GM21737 (cell line): Measurements from ENCODE around the gene APIP.
"Not testable (repeated sequence)": the region's sequence is repeated elsewhere in the genome, so short reads cannot be mapped to it uniquely, and the experiment has no call there.

Source experiments
- ATAC-seq: cut with Tn5 transposase; IDR thresholded peaks from one replicate; pipeline ENCODE4 v1.9.1; 2021; ENCODE audit warnings: mild to moderate bottlenecking, moderate library complexity; ENCODE audit not compliant: unreplicated experiment

Gene APIP

DNA sequence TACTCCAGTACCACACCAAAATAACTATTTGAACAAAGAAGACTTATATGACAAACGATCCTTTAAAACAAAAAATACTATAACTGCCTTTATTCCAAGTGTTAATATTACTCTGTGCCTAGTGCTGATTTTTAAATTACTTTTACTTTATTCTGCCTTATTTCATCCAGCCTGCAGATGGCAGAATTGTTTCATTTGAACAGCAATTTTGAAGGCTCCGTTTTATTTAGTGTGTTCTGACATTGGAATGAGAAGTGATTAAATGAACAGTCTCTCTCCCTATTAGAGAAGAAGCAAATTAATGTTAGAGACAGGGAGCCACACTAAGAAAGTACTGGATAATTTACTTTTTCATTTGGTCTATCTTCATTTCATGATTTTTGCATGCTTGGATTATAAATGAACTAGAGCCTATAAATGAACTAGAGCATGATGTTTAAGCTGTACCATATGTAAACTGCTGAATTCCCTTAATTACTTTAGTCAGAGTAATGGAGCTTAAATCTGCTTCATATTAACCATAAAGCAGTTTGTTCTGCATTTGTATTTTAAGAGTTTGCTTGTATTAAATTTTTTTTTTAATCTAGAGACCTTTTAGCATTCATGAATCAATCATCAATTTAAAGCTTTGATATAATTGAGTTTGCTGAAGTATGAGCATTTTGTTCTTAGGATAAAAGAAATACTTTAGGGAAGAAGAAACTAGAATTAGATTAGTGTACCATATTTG lies 10.1 kb upstream of the APIP start:
- ATAC-seq, result no peak

DNA sequence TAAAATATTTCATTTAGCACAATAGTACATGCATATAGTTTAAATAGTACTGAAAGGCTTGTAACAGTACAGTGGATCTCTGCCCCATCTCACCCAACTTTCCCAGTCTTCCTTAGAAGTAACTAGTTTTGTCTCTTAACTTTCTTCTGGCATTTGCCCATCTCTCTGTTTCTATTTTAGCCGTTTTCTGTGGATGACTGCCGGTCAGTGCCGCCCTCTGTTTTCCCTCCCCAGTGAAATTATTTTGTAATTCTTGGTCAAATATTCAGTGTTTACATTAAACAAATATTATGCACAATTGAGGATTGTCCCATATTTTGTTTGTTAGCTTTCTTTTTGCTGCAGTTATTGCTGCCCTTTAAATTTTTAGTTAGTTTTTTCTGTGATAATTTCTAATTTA lies 8.5 kb upstream of the APIP start:
- no peak for ATAC-seq

DNA sequence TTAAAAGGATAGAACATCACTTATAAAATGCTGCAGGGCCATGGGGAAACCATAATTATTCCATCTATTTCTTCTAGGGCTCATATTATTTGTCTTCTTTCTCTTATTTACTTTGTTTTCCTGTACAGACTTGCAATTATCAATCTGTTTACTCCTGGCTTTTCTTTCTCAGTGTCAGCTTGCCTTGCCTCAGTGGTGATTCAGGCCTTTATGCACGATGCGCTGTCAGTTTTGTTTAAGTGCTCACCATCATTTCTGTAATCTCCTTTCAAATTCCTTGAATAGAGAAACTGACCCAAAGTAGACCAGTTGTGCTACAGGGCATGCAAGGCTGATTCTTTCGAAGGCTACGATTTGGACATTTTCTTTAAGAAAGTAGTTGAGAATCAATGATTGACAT lies 5.0 kb upstream of the APIP start:
- no peak for ATAC-seq

DNA sequence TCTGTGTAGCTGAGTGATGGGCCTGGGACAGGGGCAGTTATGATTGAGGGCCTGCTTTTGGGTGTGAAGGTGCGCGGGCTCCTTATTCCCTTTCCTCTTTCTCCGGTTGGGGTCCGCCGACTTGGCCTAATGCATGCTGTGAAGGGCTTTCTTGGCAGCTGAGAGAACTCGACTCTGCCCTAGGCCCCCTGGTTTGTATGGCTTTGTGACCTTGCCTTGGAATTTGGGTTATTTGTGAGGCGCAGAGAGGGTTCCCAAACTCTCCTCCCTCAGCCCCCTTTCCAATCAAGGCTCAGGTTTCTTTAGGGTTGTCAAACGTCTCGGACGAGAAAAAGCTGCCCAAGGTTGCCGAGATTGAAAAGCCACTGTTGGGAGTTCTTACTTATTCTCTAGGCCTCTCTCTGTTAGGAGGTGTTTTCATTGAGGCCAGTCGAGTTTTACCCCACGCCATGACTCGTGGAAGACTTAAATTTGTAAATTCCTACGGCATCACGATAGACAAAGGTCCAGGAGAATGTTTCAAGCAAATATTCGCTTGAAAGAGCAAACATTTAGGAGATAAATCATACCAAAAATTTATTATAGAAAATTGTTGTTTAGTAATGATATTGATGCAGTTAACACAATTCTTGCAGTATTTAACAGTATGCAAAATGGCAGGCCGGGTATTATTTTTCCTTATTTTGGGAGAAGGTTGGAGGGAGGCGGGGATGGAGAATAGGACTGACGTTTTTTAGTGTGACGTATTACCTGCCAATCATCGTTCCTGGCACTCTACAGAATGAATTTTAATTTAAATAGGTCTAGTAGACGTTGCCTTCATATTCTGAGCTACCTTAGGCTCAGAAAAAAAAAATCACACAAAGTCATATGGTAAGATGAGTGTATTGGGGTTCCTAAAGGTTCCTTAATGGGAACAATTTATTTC lies 928 bp upstream of the APIP start:
- peak; percentile 18 for ATAC-seq

GRCh38 chr11:34915136-34916014 lies 804 bp downstream of the APIP start:
- ATAC-seq, result no peak

DNA sequence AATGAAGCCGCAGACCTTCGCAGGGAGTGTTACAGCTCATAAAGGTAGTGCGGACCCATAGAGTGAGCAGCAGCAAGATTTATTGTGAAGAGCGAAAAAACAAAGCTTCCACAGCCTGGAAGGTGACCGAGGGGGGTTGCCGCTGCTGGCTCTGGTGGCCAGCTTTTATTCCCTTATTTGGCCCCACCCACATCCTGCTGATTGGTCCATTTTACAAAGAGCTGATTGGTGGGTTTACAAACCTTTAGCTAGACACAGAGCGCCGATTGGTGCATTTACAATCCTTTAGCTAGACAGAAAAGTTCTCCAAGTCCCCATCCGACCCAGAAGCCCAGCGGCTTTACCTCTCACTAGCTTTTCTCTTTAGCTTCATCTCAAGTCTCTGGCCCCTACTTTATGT lies 2.6 kb downstream of the APIP start:
- not testable (repeated sequence) for ATAC-seq

DNA sequence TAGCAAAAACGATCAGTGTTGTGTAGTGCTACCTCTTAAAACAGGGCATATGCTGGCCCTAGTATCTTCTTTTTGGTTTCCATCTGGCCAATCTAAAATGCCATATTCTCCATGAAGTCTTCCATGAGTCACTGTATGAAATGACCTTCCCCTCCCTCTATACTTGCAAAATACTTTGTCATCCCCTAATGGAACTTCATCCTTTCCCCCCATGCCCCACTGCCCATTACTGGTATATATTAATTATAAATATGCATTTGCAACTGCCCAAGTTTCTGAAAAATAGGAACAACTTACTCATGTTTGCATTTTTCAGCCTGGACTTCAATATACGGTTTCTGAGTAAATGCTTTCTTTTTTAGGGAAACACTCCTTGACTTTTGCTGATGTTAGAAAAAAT lies 4.5 kb downstream of the APIP start:
- ATAC-seq, result no peak

DNA sequence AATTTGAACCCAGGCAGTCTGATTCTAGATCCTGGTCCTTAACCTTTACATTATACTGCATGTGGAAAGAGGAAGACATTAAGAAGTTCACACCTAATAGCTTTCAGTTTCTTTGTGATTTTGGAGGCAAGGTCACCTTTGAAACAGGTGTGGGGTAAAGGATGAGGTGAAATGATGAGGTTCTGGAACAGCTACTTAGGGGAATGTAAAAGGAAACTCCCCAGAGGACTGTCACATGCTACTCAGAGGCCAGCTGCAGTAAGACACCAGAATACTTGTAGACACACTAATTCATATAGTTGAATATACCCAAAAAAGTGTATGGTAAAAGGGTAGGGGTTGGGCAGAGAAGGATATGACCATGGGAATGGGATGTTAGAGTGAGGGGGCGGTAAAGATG lies 5.4 kb downstream of the APIP start:
- ATAC-seq, result no peak

DNA sequence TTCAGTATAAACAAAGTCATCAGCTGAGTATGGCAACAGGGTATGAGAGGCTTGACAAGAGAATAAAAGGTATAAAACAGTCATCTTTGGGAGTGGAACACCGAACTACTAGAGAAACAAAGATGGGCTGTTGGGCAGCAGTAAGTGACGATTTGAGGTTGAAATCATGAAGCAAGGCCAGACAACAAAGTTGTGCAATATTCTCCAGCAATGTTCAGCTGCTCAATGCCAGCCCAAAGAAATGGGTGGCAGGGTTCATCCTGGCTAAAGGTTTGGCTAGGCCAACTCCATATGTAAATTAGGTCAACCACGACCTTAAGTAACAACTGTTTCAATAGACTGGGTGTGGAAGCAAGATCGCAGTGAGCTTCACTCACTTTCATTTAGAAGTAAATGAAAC lies 6.2 kb downstream of the APIP start:
- ATAC-seq, result no peak

DNA sequence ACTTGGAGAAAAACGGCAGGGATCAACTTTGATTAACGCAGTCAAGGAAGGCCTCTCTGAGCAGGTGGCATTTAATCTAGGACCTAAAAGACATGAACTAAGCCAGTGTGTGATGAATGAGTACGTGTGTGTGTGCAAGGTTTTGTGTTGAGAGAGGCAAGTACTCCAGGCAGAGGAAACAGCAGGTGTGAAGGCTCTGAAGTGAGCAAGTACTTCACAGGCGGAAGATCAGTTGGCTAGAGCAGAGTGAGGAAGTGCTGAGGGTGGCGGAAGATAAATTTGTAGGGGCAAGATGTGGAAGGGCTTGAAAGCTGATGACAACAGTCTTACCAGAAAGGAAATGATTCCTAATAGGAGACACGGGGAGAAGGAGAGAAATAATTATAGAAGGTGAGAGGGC lies 6.8 kb downstream of the APIP start:
- no peak for ATAC-seq

GRCh38 chr11:34907934-34908593 lies 8.1 kb downstream of the APIP start:
- no peak for ATAC-seq

- ATAC-seq, result no peak
These were observed 10.5 kb downstream of the APIP start for GRCh38 chr11:34905666-34906065.

DNA sequence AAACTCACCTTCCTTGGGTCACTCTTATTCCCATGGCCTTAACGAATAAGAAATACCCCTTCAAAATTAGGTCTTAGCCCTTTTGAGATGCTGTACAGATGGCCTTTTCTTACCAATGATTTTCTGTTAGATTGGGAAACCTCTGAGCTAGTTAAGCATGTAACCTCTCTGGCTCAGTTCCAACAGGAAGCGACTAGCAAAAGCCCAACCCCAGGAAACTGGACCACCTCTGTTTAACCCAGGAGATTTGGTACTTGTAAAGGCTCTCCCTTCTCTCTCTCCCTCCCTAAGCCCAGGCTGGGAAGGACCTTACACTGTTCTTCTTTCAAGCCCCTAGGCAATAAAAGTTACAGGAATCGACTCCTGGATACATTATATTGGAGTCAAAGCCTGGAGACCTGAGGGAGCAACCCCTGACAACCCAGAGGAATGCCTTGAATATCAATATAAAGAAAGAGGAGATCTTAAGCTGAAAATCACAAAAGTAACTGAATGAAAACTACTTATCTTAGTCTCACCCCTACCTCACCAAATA lies 11.7 kb downstream of the APIP start:
- no peak for ATAC-seq

DNA sequence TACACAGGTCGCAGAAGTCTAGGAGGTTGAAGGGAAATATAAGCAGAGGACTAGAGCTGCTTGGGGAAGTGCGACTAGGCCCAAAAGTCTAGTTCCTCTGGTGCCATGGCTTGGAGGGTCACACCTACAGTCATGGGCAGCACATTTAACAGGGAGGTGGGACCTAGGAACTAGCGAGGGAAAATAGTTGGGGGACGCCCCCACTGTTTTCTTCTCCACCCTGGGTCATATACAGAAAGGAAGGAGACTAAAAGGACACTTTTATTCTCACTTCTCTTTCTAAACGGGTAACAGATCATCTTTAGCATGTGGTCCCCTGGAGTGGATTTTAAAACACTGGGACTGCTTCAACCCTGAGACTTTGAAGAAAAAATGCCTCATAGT lies 16.6 kb downstream of the APIP start:
- no peak for ATAC-seq

DNA sequence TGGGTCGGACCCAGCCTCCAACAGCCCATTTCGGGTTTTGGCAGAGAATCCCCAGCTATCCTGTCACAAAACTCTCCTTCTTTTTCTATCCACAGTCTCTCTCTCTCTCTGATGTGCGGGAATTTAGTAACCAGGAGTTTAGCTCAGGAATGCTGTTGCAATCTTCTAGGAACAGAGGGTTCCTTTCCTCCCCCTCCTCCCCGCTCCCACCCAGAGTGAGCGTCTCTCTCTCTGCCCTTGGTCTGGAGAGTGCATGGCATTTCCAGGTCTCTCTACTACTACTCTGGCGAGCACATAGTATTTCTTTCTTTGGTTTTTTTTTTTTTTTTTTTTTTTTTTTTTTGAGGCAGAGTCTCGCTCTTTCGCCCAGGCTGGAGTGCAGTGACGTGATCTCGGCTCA lies 17.7 kb downstream of the APIP start:
- ATAC-seq, result no peak

- ATAC-seq, result no peak
These were observed 18.9 kb downstream of the APIP start for GRCh38 chr11:34897171-34897870.

GRCh38 chr11:34896191-34896590 lies 20.0 kb downstream of the APIP start:
- not testable (repeated sequence) for ATAC-seq

DNA sequence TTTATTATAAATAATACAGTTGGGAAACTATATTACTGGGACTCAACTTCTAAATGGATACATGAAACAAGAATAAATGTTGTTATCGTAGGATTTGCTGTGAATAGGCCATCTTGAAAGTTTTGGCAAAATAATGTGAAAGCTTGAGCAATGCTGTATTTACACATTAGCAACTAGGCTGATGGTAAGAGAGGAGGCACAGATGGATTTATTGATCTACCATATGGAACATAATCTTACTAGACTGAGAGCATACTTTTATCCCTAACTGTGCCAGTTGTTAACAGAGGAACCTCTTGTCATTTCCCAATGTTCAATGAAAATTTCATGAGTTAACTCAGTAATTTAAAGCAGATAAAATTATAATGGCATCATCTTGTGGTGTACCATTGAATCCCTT lies 22.8 kb downstream of the APIP start:
- no peak for ATAC-seq

DNA sequence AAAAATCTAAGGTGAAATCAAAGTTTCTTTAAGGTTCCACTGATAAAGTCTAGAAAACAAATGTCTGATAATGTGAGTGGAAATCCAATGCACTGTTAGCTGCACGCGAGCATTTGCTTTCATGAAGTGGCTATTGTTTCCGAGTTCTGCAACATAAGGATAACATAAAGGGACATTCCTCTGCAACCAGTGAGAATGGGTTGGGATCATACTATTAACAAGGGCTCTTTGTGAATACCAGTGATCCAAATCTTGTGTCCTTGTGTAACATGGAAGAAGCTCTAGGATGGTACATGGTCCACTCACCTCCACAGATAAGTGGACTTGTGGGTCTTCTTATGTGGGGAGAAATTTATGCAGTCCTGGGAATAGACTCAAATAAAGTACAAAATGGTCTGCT lies 24.6 kb downstream of the APIP start:
- ATAC-seq, result no peak

- ATAC-seq, result no peak
These were observed 25.4 kb downstream of the APIP start for GRCh38 chr11:34890812-34891211.
